ENCODE data around the gene TIGD4. TPM values are rescaled to one million over a fixed set of nuclear protein-coding genes. Genes with fewer than 3 reads are reported as not detected.
"Not testable (repeated sequence)": the region's sequence is repeated elsewhere in the genome, so short reads cannot be mapped to it uniquely, and the experiment has no call there.

Gene TIGD4
- total and polyA plus RNA-seq, 4 donors = 0.02 to 0.42 (median 0.23) TPM

- WGBS = 91% methylated on average over 54 of the region's 54 CpGs
- DNase-seq (ENCODE audit: low spot score); H3K27ac ChIP-seq (ENCODE audit: low read depth in 1 of 2, low read length in 2 of 2); H3K9me3 ChIP-seq (ENCODE audit: control insufficient read depth in 4 of 4, low read length in 3 of 4); H3K4me3 ChIP-seq (ENCODE audit: low read depth in 1 of 3, low read length in 3 of 3); H3K4me1 ChIP-seq (ENCODE audit: control insufficient read depth in 4 of 4, insufficient read depth in 4 of 4, low read length in 3 of 4); H3K36me3 ChIP-seq (ENCODE audit: control insufficient read depth in 4 of 4, insufficient read depth in 3 of 4, low read depth in 1 of 4, low read length in 3 of 4); H3K27me3 ChIP-seq (ENCODE audit: control insufficient read depth in 4 of 4, insufficient read depth in 4 of 4, low read length in 3 of 4); H3K9ac ChIP-seq (ENCODE audit: low read depth in 1 of 2, low read length in 2 of 2): not testable (repeated sequence)
These were observed 14.3 kb downstream of the TIGD4 start for GRCh38 chr4:152765069-152765737.

- no peaks in the 10 kb centered on the region for H3K4me1 ChIP-seq (ENCODE audit: control insufficient read depth in 4 of 4, insufficient read depth in 4 of 4, low read length in 3 of 4)
- DNase-seq (ENCODE audit: low spot score) = no peak
- H3K27ac ChIP-seq (ENCODE audit: low read depth in 1 of 2, low read length in 2 of 2) = no peak overlapping the region
- whole genome bisulfite sequencing = 100% methylated on average over 1 of the region's 1 CpG
- H3K4me3 ChIP-seq (ENCODE audit: low read depth in 1 of 3, low read length in 3 of 3) = no peak overlapping the region
- no peaks in the 10 kb centered on the region for H3K9me3 ChIP-seq (ENCODE audit: control insufficient read depth in 4 of 4, low read length in 3 of 4)
- H3K9ac ChIP-seq (ENCODE audit: low read depth in 1 of 2, low read length in 2 of 2) = no peak overlapping the region
- no peaks in the 10 kb centered on the region for H3K36me3 ChIP-seq (ENCODE audit: control insufficient read depth in 4 of 4, insufficient read depth in 3 of 4, low read depth in 1 of 4, low read length in 3 of 4)
- H3K27me3 ChIP-seq (ENCODE audit: control insufficient read depth in 4 of 4, insufficient read depth in 4 of 4, low read length in 3 of 4) = no peaks in the 10 kb centered on the region
- TF ChIP-seq ZBTB33 (IDR thresholded peaks at IDR 0.05) (no peak), HNF4A (conservative IDR thresholded peaks at IDR 0.05) (no peak), CTCF (IDR thresholded peaks at IDR 0.05; ENCODE audit: low read depth, low read length, missing input control) (no peak), FOXA1 (IDR thresholded peaks at IDR 0.05) (no peak), GABPA (IDR thresholded peaks at IDR 0.05 in 1 of 2, conservative IDR thresholded peaks at IDR 0.05 in 1 of 2) (no peak)
These were observed 15.7 kb downstream of the TIGD4 start for GRCh38 chr4:152763796-152764195.

- H3K4me3 ChIP-seq (ENCODE audit: low read depth in 1 of 3, low read length in 3 of 3) = no peak overlapping the region
- TF ChIP-seq MAX (IDR thresholded peaks at IDR 0.05) = no peak
- TF ChIP-seq RXRA (IDR thresholded peaks at IDR 0.05) = no peak
- TF ChIP-seq HNF4A (conservative IDR thresholded peaks at IDR 0.05) = no peak
- no peak for TF ChIP-seq FOXA2 (IDR thresholded peaks at IDR 0.05)
- TF ChIP-seq GABPA (IDR thresholded peaks at IDR 0.05 in 1 of 2, conservative IDR thresholded peaks at IDR 0.05 in 1 of 2) = no peak
- no peak for TF ChIP-seq ZBTB33 (IDR thresholded peaks at IDR 0.05)
- TF ChIP-seq YY1 (IDR thresholded peaks at IDR 0.05) = no peak
- TF ChIP-seq JUND (IDR thresholded peaks at IDR 0.05) = no peak
- TF ChIP-seq NR2F2 (IDR thresholded peaks at IDR 0.05) = no peak
- TF ChIP-seq RAD21 (IDR thresholded peaks at IDR 0.05) = no peak
- no peak for TF ChIP-seq EGR1 (IDR thresholded peaks at IDR 0.05; ENCODE audit: low read depth in 2 of 2)
- no peak for TF ChIP-seq TAF1 (conservative IDR thresholded peaks at IDR 0.05)
- no peak for TF ChIP-seq CTCF (IDR thresholded peaks at IDR 0.05; ENCODE audit: low read depth, low read length, missing input control)
- DNase-seq (ENCODE audit: low spot score) = no peak
- no peaks in the 10 kb centered on the region for H3K27me3 ChIP-seq (ENCODE audit: control insufficient read depth in 4 of 4, insufficient read depth in 4 of 4, low read length in 3 of 4)
- H3K36me3 ChIP-seq (ENCODE audit: control insufficient read depth in 4 of 4, insufficient read depth in 3 of 4, low read depth in 1 of 4, low read length in 3 of 4) = no peaks in the 10 kb centered on the region
- no peak overlapping the region for H3K27ac ChIP-seq (ENCODE audit: low read depth in 1 of 2, low read length in 2 of 2)
- peaks cover 0 to 13% (median 6%) of the 10 kb centered on the region in 4 donors for H3K9me3 ChIP-seq (ENCODE audit: control insufficient read depth in 4 of 4, low read length in 3 of 4)
- 93% methylated on average over 9 of the region's 9 CpGs for WGBS
- no peak overlapping the region for H3K9ac ChIP-seq (ENCODE audit: low read depth in 1 of 2, low read length in 2 of 2)
- no peaks in the 10 kb centered on the region for H3K4me1 ChIP-seq (ENCODE audit: control insufficient read depth in 4 of 4, insufficient read depth in 4 of 4, low read length in 3 of 4)
These were observed 30.9 kb downstream of the TIGD4 start for GRCh38 chr4:152748619-152749018.
